Measurements from ENCODE around the gene PTPA.

DNA sequence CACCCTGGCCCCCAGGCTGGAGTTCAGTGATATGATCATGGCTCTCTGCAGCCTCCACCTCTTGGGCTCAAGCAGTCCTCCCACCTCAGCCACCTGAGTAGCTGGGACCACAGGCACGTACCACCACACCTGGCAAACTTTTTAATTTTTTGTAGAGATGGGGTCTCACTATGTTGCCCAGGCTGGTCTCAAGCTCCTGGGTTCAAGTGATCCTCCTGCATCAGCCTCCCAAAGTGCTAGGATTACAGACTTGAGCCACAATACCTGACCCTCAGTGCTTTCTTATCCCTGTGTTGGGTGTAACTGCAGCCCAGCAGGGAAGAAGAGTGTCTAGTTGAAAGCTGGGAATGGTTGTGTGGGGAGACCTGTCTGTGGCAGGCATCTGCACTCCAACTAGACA, 10.9 kb downstream of the PTPA start:
- TF ChIP-seq, protein P1, sequence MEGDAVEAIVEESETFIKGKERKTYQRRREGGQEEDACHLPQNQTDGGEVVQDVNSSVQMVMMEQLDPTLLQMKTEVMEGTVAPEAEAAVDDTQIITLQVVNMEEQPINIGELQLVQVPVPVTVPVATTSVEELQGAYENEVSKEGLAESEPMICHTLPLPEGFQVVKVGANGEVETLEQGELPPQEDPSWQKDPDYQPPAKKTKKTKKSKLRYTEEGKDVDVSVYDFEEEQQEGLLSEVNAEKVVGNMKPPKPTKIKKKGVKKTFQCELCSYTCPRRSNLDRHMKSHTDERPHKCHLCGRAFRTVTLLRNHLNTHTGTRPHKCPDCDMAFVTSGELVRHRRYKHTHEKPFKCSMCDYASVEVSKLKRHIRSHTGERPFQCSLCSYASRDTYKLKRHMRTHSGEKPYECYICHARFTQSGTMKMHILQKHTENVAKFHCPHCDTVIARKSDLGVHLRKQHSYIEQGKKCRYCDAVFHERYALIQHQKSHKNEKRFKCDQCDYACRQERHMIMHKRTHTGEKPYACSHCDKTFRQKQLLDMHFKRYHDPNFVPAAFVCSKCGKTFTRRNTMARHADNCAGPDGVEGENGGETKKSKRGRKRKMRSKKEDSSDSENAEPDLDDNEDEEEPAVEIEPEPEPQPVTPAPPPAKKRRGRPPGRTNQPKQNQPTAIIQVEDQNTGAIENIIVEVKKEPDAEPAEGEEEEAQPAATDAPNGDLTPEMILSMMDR (IDR thresholded peaks at IDR 0.05), result no peak
- no peak for TF ChIP-seq EP300 (IDR thresholded peaks at IDR 0.05)
